Activated naive CD4-positive, alpha-beta T cell treated with anti-CD3 and anti-CD28 coated beads, Interleukin-2, amount 50 U/mL, for 16 hours (primary cell): ENCODE results near the gene VMP1.
"Not testable (repeated sequence)": the region's sequence is repeated elsewhere in the genome, so short reads cannot be mapped to it uniquely, and the experiment has no call there.

ENCODE experiments used
- DNase-seq: peaks from one replicate; pipeline ENCODE4 v3.0.0-alpha.2; 2020

Gene VMP1

GRCh38 chr17:59783221-59784047 is 76.0 kb downstream of the VMP1 start:
- no peak for DNase-seq

DNA sequence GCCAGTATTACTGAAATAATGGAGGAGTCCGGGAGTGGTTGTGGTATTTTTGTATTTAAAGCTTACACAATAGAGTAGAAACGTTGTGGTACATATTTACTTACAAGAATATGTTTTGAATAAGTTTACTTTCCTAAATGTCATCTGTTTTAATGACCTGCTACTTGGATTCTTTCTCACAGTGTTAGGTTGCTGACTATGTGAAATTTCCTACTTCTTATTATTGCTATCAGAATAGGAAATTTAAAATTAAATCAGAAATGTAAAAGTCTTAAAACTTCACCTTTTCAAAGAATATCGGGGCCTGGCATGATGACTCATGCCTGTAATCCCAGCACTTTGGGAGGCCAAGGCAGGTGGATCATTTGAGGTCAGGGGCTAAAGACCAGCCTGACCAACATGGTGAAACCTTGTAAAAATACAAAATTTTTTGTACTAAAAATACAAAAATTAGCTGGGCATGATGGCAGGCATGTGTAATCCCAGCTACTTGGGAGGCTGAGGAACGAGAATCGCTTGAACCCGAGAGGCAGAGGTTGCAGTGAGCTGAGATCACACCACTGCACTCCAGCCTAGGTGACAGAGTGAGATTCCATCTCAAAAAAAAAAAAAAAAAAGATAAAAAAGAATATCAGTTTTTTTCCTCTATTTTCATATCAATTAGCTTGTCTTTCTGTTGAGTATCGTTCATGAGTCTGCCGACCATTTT is 77.8 kb downstream of the VMP1 start:
- no peak for DNase-seq

DNA sequence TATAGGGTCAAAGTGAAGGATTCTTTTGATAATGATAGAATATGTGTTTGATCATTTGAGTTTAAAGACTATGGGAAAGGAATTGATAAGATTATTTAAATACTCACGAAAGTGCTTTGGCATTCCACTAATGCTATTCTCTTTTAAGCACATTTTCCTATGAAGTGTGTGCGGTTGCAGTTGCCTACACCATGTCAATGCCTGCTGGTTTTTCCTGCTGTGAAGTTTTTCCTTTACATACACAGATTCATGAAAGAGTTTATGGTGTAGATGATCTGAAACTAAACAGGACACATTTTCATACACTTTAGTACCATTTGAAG is 78.7 kb downstream of the VMP1 start:
- no peak for DNase-seq

DNA sequence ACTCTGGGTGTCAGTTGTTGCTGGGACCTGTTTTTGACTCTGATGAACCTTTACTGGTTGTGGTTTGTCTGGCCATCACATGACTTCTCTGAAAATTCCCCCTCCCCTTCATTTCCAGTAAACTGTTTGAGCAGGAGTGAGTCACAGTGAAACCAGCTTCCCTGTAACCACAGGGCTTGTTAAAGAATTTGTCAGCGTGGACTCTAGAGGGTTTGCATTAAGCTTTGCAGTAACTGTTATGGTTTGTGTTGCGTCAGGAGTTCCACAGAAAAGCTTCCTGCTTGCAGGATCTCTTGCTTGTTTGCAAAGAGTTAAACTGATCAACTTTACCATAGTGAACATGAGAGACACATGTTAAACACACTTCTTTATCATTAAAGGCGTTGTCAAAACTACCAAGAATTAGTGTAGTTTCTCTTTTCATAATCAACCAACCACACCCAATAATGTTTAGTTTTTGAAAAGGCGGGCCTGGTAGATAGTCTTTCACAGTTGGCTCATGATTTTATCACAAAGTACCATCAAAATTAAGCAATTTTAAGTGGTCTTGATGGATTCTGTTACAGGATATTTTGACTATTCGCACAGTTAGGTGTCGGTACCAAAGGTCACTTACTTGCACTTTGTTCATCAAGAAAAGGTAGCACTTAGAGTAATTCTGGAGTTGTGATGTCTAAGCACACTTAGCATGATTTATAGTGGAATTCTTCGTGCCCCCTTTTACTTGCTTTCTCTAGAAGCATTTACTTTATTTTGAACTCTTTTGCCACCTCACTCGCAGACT is 79.3 kb downstream of the VMP1 start:
- DNase-seq = peak; percentile 68

- not testable (repeated sequence) for DNase-seq
These were observed 82.4 kb downstream of the VMP1 start for GRCh38 chr17:59789849-59790248.

- not testable (repeated sequence) for DNase-seq
These were observed 83.0 kb downstream of the VMP1 start for GRCh38 chr17:59790418-59790817.

DNA sequence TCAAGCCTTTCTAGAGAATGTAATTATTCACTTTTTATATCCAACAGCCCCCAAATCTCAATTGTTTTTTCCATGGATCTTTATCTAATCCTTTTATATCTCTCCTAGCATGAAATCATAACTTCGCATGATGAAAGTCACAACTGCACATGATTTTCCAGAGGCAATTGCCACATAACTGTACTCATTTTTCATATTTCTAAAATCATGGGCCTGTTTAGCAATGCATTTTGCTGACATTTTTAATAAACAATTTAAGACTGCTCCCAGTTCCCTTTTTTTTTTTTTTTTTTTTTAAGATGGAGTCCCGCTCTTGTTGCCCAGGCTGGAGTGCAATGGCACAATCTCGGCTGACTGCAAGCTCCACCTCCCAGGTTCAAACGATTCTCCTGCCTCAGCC is 83.5 kb downstream of the VMP1 start:
- DNase-seq = no peak

- DNase-seq = no peak
These were observed 84.4 kb downstream of the VMP1 start for GRCh38 chr17:59791603-59792457.

DNA sequence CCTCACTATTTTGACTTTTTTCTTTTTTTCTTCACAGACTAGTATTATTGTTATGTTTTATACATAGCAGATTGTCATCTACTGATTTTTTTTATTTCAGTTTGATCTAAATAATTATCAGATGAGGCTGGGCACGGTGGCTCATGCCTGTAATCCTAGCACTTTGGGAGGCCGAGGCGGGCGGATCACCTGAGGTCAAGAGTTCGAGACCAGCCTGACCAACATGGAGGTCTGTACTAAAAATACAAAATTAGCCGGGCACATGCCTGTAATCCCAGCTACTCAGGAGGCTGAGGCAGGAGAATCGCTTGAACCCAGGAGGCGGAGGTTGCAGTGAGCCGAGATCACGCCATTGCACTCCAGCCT is 85.0 kb downstream of the VMP1 start:
- not testable (repeated sequence) for DNase-seq

- DNase-seq = no peak
These were observed 85.8 kb downstream of the VMP1 start for GRCh38 chr17:59793205-59793604.

DNA sequence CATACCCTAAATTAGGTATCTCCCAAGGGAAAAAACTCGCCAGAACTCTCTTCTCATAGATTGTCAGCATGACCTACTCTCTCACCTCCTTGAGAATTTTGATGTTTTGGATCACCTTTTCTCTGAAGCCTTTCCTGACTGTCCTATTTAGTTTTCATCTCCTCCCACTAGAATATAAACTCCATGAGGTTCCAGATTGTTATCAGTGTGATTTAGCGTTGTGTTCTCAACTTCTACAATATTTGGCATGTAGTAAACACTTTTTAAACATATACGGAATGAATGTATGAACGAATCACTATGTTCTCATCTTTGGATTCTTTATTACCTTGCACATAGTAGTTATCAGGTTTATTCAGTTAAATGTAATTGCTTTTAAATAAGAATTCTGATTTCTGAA is 88.7 kb downstream of the VMP1 start:
- DNase-seq = no peak

GRCh38 chr17:59796785-59797205 is 89.3 kb downstream of the VMP1 start:
- DNase-seq = no peak

DNA sequence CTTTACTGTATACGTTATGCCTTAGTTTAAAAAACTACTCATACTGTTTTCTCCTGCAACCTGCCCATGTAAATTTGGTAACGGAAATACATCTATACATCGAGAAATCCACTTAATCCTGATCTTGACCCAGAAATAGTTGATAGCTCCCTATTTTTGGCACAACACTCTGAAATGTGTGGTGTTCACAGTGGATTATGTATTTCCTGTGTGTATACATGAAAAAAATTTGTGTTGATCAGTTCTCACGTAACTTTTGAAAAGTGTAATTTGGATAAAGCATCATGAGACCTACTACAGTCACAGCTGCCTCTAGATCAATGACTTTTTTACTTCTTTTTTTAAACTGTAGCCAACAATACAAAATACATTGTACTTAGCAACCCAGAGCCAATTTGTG is 90.7 kb downstream of the VMP1 start:
- DNase-seq = no peak

DNA sequence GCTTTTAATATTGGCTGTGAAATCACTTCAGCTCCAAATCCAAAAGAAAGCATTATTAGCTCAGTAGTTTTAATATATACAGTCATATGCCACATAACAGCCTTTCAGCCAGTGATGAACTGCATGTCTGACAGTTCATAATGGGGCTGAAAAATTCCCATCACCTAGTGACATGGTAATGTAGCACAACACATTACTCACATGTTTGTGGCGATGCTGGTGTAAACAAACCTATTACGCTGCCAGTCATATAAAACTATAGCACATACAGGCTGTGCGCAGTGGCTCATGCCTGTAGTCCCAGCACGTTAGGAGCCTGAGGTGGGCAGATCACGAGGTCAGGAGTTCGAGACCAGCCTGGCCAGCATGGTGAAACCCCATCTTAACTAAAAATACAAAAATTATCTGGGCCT is 93.1 kb downstream of the VMP1 start:
- no peak for DNase-seq

DNA sequence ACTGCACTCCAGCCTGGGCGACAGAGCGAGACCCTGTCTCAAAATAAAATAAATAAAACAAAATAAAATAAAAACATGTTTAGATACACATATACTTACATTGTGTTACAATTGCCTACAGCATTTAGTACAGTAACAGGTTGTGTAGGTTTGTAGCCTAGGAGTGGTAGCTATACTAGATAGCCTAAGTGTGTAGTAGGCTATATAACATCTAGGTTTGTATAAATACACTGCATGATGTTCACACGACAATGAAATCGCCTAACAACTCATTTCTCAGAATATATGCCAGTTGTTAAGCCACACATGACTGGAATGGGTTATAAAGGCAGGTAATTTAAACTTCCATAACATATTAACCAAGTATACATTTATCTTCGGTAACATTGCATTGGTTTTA is 94.7 kb downstream of the VMP1 start:
- no peak for DNase-seq

- DNase-seq = no peak
These were observed 97.5 kb downstream of the VMP1 start for GRCh38 chr17:59804901-59805465.

DNA sequence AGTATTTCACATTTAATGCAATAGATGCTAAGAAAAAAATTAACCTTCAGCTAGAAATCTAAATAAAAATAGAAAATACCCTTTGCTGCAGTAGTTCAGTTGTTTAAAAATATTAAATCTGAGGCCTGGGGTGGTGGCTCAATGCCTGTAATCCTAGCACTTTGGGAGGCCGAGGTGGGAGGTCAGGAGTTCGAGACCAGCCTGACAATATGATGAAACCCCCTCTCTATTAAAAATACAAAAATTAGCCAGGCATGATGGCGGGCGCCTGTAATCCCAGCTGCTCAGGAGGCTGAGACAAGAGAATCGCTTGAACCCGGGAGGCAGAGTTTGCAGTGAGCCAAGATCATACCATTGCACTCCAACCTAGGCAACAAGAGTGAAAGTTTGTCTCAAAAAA is 98.9 kb downstream of the VMP1 start:
- DNase-seq = not testable (repeated sequence)

DNA sequence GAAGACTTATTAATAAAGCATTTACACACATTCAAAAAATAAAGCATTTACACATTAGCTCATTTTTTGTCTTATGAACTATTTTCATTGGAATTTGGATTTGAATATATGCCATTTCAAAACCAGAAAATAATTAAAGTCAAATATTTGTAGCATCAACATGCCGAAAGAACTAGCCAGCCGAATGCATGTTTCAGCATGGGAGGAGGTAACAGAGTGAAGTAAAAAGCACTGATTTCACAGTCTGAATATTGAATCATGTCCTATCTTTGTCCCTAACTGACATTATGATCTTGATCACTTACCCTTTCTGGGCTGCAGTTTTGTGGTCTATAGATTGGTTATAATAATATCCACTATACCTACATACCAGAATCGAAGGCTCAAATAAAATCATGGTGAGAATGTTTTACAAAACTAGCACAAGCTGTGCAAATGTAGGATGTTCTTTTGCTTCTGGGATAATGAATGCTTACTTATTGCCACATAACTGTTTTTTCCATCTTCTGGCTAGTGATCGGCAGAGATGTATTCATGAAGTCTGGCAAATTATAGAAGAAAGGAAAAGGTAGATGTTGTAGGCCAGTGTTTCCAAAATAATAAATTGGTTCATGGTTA is 100.5 kb downstream of the VMP1 start:
- no peak for DNase-seq

- DNase-seq = no peak
These were observed 103.4 kb downstream of the VMP1 start for GRCh38 chr17:59810894-59811153.

GRCh38 chr17:59811209-59811608 is 103.8 kb downstream of the VMP1 start:
- DNase-seq = no peak

DNA sequence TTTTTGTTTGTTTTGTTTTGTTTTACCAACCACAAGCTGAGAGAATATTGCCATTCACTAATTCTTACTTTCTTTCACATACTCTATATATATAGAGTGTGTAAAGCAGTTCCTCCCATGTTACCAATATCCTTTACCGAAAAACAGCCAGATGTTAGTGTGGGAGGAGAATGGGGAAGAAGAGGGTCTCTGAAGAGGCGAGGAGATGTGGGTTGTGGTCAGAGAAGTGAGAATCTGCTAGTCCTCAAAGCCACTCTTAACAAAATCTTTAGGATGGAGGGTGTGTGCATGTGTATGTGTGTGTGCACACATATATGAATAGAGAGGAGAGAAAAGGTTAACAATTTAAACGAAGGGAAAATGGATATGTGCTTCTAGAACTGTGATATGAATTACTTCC is 104.7 kb downstream of the VMP1 start:
- DNase-seq = no peak

DNA sequence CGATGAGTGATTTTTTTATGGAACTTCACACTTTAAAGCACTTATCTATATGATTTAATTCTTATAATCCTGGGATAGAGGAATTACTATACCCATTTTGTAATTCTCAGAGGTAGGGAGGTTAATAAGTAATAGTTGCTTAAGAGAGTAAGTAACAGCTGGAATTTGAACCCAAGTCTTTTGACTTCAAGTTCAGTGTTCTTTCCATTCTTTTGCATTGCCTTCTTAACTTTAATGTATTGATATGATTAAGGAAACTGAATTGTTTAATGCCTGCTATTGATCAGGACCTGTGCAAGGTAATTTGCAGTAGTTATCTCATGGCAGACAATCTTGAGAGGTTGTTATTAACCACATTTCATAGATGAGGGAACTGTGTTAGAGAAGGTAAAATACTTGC is 106.8 kb downstream of the VMP1 start:
- no peak for DNase-seq
